HG02938 (cell line): ENCODE measurements around the gene CCDC194.
"Not testable (repeated sequence)": the region's sequence is repeated elsewhere in the genome, so short reads cannot be mapped to it uniquely, and the experiment has no call there.

Experiments used
- ATAC-seq: cut with Tn5 transposase; IDR thresholded peaks from one replicate; pipeline ENCODE4 v1.9.1; 2021; ENCODE audit warnings: mild to moderate bottlenecking, moderate library complexity; ENCODE audit not compliant: unreplicated experiment

Gene CCDC194

DNA sequence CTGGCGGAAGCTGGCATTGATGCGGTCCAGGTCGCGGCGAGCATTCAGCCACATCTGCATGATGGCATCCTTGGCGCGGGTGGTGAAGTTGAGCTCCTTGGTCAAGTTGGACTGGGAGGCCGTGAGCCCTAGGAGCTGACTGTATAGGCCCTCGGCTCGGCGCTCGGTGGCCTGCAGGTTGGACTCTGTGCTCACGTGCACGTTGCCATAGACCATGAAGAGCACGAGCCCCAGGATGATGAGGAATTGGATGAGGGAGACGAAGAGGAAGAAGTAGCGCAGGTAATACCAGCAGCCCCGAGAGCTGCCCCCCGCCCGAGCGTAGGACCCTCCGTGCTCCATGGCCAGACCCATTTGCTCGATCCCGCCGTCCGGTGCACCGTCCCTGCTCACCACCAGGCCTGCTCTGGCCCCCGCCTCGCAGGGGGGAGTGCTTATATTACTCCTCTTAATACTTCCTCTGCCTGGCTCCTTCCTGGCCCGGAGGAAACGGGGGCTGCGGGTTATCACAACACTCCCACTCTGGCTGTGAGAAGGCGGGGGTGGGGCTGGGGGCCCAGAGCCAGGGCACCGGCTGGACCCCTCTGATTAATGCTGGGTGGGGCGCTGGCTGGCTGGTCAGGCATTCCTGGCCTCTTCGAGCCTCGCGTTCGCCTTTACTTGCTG lies 16.9 kb downstream of the CCDC194 start, which contains the start of gene PLVAP:
Gene PLVAP, minus strand, starts transcription at position 408 of the 666 bp plus-strand sequence. Its CDS starts 54 bp downstream, at position 354.
- no peak for ATAC-seq

- peak; percentile 75 for ATAC-seq
Observed at GRCh38 chr19:17370026-17370587, 23.9 kb downstream of the CCDC194 start.

DNA sequence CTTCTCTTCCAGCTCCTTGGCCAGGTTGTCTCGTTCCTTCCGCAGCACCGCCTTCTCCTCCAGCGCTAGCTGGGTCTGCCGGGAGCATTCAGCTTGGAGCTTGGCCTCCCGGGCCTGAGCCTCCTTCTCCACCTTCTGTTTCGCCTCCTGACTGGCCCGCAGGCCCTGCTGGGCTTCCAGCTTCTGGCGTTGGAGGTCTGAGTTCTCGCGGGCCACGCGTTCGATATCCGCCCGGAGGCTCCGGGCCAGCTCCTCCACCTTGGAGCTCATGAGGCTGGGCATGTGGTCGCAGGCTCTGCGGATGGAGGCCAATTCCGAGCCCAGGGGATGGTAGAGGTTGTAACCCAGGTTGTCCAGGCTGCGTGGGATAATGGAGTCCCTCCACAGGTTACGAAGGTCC lies 28.6 kb downstream of the CCDC194 start:
- no peak for ATAC-seq

- ATAC-seq = not testable (repeated sequence)
Observed at GRCh38 chr19:17363852-17364605, 30.0 kb downstream of the CCDC194 start.

GRCh38 chr19:17359905-17360800 lies 33.8 kb downstream of the CCDC194 start:
- ATAC-seq = no peak

GRCh38 chr19:17358395-17358794 lies 35.6 kb downstream of the CCDC194 start:
- ATAC-seq = no peak

DNA sequence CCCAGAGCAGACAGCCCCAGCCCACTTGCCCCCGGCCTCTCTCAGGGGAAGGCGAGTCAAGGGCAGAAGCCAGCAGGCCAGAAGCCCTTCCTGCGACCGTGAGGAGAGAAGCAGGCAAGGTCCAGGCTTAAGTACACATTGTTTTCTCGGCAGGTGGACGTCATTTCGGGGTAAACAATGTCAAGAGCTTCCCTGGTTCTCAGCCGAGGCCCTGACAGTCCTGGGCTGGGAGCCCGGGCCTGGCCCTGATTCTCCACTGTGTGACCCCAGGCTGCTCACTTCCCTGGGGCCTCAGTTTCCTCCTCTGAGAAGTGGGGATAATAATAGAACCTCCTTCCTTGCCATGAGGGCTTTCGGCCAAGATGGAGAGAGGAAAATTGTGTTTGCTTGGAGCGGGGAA lies 36.3 kb downstream of the CCDC194 start:
- no peak for ATAC-seq

DNA sequence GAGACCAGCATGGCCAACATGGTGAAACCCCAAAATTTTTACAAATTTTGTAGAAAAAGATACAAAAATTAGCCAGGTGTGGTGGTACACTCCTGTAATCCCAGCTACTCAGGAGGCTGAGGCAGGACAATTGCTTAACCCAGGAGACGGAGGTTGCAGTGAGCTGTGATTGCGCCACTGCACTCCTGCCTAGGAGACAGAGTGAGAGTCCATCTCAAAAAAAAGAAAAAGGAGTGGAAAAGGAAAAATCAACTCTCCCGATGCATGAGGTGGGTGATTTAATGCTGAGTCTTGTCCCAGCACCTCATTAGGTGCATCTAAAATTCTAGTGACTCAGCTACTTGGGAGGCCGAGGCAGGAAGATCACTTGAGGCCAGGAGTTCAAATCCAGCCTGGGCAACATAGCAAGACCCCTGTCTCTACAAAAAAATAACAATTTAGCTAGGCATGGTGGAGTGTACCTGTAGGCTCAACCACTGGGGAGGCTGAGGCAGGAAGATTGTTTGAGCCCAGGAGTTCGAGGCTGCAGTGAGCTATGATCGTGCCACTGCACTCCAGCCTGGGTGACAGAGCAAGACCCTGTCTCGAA lies 36.8 kb downstream of the CCDC194 start:
- no peak for ATAC-seq

- no peak for ATAC-seq
Observed at GRCh38 chr19:17353386-17353785, 40.6 kb downstream of the CCDC194 start.

DNA sequence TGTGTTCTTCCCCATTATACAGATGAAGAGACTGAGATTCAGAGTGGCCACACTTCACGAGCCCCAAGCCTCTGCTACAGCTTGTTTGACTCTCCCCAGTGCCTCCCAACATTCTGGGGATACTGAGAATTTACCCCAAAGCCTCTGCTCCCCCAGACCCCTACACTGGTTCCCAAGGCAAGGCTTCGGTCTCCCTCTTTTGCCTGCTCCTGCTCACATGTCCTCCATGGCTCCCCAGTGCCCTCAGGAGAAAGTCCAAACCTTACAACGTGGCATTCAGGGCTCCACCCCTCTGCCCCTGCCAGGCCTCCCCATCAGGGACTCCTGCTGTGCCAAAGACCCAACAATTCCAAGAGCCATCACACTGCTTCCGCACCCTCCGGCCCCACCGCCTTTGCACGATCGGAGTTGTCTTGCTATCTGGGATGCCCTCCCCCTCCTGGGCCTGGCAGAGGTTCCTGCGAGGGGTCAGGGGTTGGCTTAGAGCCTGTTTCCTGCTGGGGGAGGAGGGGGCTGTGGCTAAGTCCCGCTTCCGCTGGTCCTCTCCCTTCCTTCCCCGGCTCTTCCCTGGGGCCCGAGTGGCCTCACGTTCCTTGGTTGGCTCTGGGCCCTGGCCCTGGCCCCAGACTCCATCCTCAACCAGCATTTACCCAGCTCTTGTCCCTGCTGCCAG lies 41.3 kb downstream of the CCDC194 start:
- ATAC-seq = no peak

GRCh38 chr19:17351815-17352435 lies 42.1 kb downstream of the CCDC194 start:
- no peak for ATAC-seq

DNA sequence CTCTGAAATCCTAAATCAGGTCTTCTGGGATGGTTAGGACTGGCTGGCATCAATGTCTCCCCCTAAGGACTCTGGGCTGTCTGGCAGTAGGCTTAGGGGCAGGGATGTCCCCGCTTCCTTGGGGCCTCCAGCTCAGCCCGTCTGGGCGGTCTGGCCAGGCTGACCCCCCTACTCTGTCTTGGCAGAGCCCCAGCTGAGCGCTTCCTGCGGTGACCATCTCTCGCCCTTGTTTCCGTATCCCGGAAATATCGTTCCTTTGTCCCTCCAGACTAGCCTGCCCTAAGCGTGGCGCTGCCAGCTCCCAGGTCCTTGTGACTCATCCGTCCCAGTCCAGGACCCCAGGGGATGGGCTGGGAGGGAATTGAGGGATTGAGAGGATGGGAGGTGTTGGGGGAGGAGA lies 45.3 kb downstream of the CCDC194 start:
- no peak for ATAC-seq

DNA sequence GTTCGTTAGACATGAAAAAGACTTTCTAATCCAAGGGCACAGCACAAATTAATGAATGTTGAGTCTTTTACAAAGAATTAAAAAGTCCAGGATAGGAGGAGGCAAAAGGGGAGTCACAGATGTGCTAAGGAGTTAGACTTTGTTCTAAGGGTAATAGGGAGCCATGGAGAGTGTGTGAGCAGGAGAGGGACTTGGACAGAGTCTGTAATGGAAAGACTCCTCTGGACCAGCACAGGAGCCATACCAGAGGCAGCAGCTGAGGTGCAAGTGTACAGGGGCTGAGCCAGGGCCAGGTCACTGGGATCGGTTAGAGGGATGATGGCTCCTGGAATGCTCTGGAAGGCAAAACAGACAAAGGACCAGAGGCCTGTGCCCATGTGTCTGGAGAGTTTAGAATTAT lies 46.1 kb downstream of the CCDC194 start:
- no peak for ATAC-seq

DNA sequence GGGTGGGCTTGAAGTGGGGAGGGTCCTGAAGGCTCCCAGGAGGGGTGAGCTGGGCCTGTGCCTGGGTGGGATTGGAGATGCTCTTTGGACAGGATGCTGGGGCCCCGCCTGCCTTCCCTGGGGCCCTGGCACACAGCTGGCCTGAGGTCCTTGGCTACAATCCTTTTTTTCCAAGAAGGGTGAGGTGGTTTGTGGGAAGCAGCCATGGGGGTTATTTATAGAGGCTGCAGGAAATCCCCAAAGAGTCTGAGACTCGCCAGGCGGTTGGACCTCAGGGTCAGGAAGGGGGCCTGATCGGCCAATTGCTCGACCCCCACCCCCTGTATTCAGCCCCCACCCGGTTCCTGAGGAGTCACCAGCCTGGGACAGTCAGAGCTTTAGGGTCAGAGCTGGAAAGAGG lies 46.6 kb downstream of the CCDC194 start:
- no peak for ATAC-seq

GRCh38 chr19:17346109-17346671 lies 47.8 kb downstream of the CCDC194 start:
- no peak for ATAC-seq

DNA sequence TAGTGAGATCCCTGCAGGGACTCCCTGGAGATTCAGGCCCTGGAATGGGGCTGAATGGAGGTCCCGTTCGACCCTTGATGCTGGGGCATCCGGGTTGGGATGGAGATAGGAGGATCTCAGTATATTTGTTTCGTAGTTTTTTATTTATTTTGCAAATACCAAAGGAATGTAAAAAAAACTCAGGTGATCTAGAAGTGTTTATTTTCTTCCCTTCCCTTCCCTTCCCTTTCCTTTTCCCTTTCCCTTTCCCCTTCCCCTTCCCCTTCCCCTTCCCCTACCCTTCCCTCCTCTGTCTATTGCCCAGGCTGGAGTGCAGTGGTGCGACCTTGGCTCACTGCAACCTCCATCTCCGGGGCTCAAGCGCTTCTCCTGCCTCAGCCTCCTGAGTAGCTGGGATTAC lies 52.2 kb downstream of the CCDC194 start:
- ATAC-seq = no peak

DNA sequence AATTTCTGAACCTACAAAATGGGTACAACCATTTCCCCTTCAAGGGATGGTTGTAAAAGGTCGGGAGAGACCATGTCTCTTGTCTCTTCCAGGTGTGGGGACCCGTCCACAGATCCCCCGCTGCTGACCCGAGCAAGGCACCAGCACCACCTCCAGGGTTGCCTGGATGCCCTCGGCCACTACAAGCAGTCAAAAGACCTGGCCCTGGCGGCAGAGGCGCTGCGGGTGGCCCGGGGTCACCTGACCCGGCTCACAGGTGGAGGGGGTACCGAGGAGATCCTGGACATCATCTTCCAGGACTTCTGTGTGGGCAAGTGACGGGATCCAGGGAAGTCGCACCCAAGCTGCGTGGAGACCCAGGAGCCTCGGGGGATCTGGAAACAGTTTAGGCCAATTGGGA lies 52.6 kb downstream of the CCDC194 start:
- ATAC-seq = no peak

- ATAC-seq = no peak
Observed at GRCh38 chr19:17340871-17341357, 53.1 kb downstream of the CCDC194 start.
